Neural crest cell (in vitro differentiated cells): Measurements from ENCODE around the gene BAD. TPM values are rescaled to one million over a fixed set of nuclear protein-coding genes. Genes with fewer than 3 reads are reported as not detected.

Source experiments
- DNase-seq: peaks from one replicate; pipeline ENCODE4 v3.0.0; 2021; ENCODE audit warnings: low read depth, mixed read lengths, low spot score
- H3K27ac Mint-ChIP-seq: one replicate; pipeline ENCODE4 v1.8.0; 2021; ENCODE audit warnings: mild to moderate bottlenecking, mixed read lengths; ENCODE audit not compliant: unreplicated experiment
- H3K27me3 Mint-ChIP-seq: 2 replicates; pipeline ENCODE4 v1.8.0; 2021; ENCODE audit warnings: low read depth, mild to moderate bottlenecking, mixed read lengths
- H3K36me3 Mint-ChIP-seq: 2 replicates; pipeline ENCODE4 v1.8.0; 2021; ENCODE audit warnings: low read depth, mild to moderate bottlenecking, mixed read lengths
- H3K4me1 Mint-ChIP-seq: 2 replicates; pipeline ENCODE4 v1.8.0; 2021; ENCODE audit warnings: mixed read lengths
- H3K4me3 Mint-ChIP-seq: one replicate; pipeline ENCODE4 v1.8.0; 2021; ENCODE audit warnings: mild to moderate bottlenecking, mixed read lengths
- H3K9me3 Mint-ChIP-seq: 2 replicates; pipeline ENCODE4 v1.8.0; 2021; ENCODE audit warnings: mixed read lengths
- total RNA-seq: library from RNA; stranded (reverse); gene quantifications from 2 replicates; pipeline ENCODE4 v1.2.1, GENCODE V29; 2021
- TF ChIP-seq, protein P1 (sequence below): fragments of 200-600 bp; sonication (generic); conservative IDR thresholded peaks from 2 replicates; pipeline ENCODE4 v1.5.0; 2021; ENCODE audit warnings: antibody characterized with exemption, mild to moderate bottlenecking

BAD gene
- total RNA-seq, 1 donor from 2014 or later, result 47.1 TPM

- TF ChIP-seq, protein P1, sequence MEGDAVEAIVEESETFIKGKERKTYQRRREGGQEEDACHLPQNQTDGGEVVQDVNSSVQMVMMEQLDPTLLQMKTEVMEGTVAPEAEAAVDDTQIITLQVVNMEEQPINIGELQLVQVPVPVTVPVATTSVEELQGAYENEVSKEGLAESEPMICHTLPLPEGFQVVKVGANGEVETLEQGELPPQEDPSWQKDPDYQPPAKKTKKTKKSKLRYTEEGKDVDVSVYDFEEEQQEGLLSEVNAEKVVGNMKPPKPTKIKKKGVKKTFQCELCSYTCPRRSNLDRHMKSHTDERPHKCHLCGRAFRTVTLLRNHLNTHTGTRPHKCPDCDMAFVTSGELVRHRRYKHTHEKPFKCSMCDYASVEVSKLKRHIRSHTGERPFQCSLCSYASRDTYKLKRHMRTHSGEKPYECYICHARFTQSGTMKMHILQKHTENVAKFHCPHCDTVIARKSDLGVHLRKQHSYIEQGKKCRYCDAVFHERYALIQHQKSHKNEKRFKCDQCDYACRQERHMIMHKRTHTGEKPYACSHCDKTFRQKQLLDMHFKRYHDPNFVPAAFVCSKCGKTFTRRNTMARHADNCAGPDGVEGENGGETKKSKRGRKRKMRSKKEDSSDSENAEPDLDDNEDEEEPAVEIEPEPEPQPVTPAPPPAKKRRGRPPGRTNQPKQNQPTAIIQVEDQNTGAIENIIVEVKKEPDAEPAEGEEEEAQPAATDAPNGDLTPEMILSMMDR, result no peak
- H3K36me3 Mint-ChIP-seq, result peaks cover 3% of the 10 kb centered on the region
- peak overlapping the region; percentile 86 for H3K4me3 Mint-ChIP-seq
- peaks cover 22% of the 10 kb centered on the region for H3K4me1 Mint-ChIP-seq
- no peaks in the 10 kb centered on the region for H3K27me3 Mint-ChIP-seq
- H3K27ac Mint-ChIP-seq, result no peak overlapping the region
- H3K9me3 Mint-ChIP-seq, result no peaks in the 10 kb centered on the region
- DNase-seq, result no peak
These were observed 48.9 kb downstream of the BAD start for GRCh38 chr11:64235437-64236161.

- Mint-ChIP-seq H3K4me1 (peaks cover 20% of the 10 kb centered on the region), H3K27ac (no peak overlapping the region), H3K4me3 (peak overlapping the region; percentile 86), H3K9me3 (no peaks in the 10 kb centered on the region), H3K27me3 (no peaks in the 10 kb centered on the region), H3K36me3 (peaks cover 3% of the 10 kb centered on the region)
- TF ChIP-seq, protein P1, result peak; percentile 17
- no peak for DNase-seq
These were observed 49.7 kb downstream of the BAD start for GRCh38 chr11:64234647-64235379.

DNA sequence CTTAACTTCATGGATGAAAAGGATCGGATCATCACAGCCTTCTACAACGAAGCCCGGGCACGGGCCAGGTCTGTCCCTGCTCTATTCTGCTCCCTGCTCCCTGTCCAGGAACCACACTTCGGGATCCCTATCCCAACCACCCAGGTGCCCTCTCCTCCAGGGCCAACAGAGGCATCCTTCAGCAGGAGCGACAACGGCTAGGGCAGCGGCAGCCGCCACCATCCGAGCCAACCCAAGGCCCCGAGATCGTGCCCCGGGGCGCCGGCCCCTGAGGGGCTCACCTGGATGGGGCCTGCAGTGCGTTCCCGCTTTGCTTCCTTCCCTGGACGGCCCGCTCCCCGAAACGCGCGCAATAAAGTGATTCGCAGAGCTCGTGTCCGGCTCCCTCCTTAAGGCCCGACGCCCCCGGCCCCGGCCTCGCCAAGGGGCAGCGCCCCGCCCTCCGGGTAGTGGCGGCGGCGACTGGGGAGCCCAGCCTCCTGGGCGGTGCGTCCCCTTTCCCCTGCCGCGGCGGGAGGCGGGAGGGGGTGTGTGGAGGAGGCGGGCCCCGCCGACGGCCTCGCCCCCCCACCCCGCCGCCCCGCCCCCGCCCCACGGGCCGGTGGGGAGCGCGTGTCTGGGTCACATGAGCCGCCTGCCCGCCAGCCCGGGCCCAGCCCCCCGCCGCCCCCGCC is 50.4 kb downstream of the BAD start, which contains the start of gene VEGFB:
TSS of gene VEGFB (plus strand) at position 672 of the 674 bp plus-strand sequence. CDS start 250 bp downstream, outside the sequence.
- no peak for DNase-seq
- TF ChIP-seq, protein P1, result no peak
- no peak within 1 kb of the TSS for H3K27ac Mint-ChIP-seq
- peak within 1 kb of the TSS; percentile 93 for H3K4me3 Mint-ChIP-seq
- H3K36me3 Mint-ChIP-seq, result peaks cover 3% of the 10 kb centered on the region
- H3K27me3 Mint-ChIP-seq, result no peaks in the 10 kb centered on the region
- no peaks in the 10 kb centered on the region for H3K9me3 Mint-ChIP-seq
- H3K4me1 Mint-ChIP-seq, result peaks cover 24% of the 10 kb centered on the region

- TF ChIP-seq, protein P1, result no peak
- H3K27me3 Mint-ChIP-seq, result no peaks in the 10 kb centered on the region
- H3K4me1 Mint-ChIP-seq, result peaks cover 24% of the 10 kb centered on the region
- DNase-seq, result no peak
- no peak overlapping the region for H3K27ac Mint-ChIP-seq
- H3K36me3 Mint-ChIP-seq, result peaks cover 3% of the 10 kb centered on the region
- H3K9me3 Mint-ChIP-seq, result no peaks in the 10 kb centered on the region
- H3K4me3 Mint-ChIP-seq, result peak overlapping the region; percentile 93
These were observed 51.5 kb downstream of the BAD start for GRCh38 chr11:64232967-64233315.

GRCh38 chr11:64232182-64232966 is 52.1 kb downstream of the BAD start:
- peaks cover 27% of the 10 kb centered on the region for H3K4me1 Mint-ChIP-seq
- DNase-seq, result no peak

More at GRCh38 chr11:64232182-64232966, 52.1 kb downstream of the BAD start:
- Mint-ChIP-seq H3K27me3 (no peaks in the 10 kb centered on the region), H3K36me3 (no peaks in the 10 kb centered on the region), H3K27ac (no peak overlapping the region), H3K4me3 (peak overlapping the region; percentile 93), H3K9me3 (no peaks in the 10 kb centered on the region)
- TF ChIP-seq, protein P1, result no peak
